A172 (cell line): ENCODE results near the gene USP34. TPM values are rescaled to one million over a fixed set of nuclear protein-coding genes. Genes with fewer than 3 reads are reported as not detected.

ENCODE experiments used
- DNase-seq: peaks from one replicate; pipeline ENCODE4 v3.0.0-alpha.2; 2015; ENCODE audit warnings: low spot score
- total RNA-seq: library from RNA; depleted of rRNA; stranded (reverse); fragments of >200 nt; shearing (Covaris generic); gene quantifications from 2 replicates; pipeline ENCODE4 v1.2.3, GENCODE V29; 2014

USP34 gene
- total RNA-seq, 1 experiment from 2014 or later = 91.0 TPM

GRCh38 chr2:61295981-61296380, 174.9 kb downstream of the USP34 start:
- DNase-seq = no peak

- DNase-seq = no peak
These were observed 178.9 kb downstream of the USP34 start for GRCh38 chr2:61291851-61292575.

GRCh38 chr2:61288070-61288841, 182.6 kb downstream of the USP34 start:
- DNase-seq = no peak

GRCh38 chr2:61287254-61287653, 183.6 kb downstream of the USP34 start:
- no peak for DNase-seq

GRCh38 chr2:61283443-61284160, 187.3 kb downstream of the USP34 start:
- DNase-seq = no peak

GRCh38 chr2:61282104-61282590, 188.7 kb downstream of the USP34 start:
- no peak for DNase-seq

- DNase-seq = no peak
These were observed 189.6 kb downstream of the USP34 start for GRCh38 chr2:61281321-61281720.

GRCh38 chr2:61277756-61278155, 193.1 kb downstream of the USP34 start:
- no peak for DNase-seq

- DNase-seq = no peak
These were observed 195.2 kb downstream of the USP34 start for GRCh38 chr2:61275575-61276184.

- no peak for DNase-seq
These were observed 198.3 kb downstream of the USP34 start for GRCh38 chr2:61272421-61273070.

- no peak for DNase-seq
These were observed 202.6 kb downstream of the USP34 start for GRCh38 chr2:61268249-61268648.

- no peak for DNase-seq
These were observed 204.0 kb downstream of the USP34 start for GRCh38 chr2:61266632-61267505.

GRCh38 chr2:61263830-61264229, 207.1 kb downstream of the USP34 start:
- no peak for DNase-seq

- DNase-seq = no peak
These were observed 208.2 kb downstream of the USP34 start for GRCh38 chr2:61262699-61263098.

- DNase-seq = no peak
These were observed 213.4 kb downstream of the USP34 start for GRCh38 chr2:61257446-61257845.

GRCh38 chr2:61255580-61256437, 215.1 kb downstream of the USP34 start:
- peak; percentile 89 for DNase-seq

- no peak for DNase-seq
These were observed 216.4 kb downstream of the USP34 start for GRCh38 chr2:61254536-61254935.

- no peak for DNase-seq
These were observed 217.8 kb downstream of the USP34 start for GRCh38 chr2:61253136-61253535.

- no peak for DNase-seq
These were observed 218.9 kb downstream of the USP34 start for GRCh38 chr2:61252031-61252430.
